Activated CD8-positive, alpha-beta T cell treated with anti-CD3 and anti-CD28 coated beads for 36 hours (primary cell): ENCODE results near the gene ADAMTS2. TPM values are rescaled to one million over a fixed set of nuclear protein-coding genes. Genes with fewer than 3 reads are reported as not detected.

ENCODE experiments used
- ATAC-seq: fragments of 200-7000 bp; cut with Tn5 transposase; one replicate; pipeline ENCODE4 v1.10.0; 2021; ENCODE audit warnings: mild to moderate bottlenecking, moderate library complexity
- CTCF ChIA-PET: fragments of 350-600 bp; sonication (Branson Sonifier 250); formaldehyde crosslinking; loops from one replicate; lab custom pipeline; 2021; ENCODE audit warnings: antibody characterized with exemption; lab: Charles Lee
- POLR2A ChIA-PET: fragments of 350-600 bp; sonication (Branson Sonifier 250); formaldehyde crosslinking; loops from one replicate; lab custom pipeline; 2021; ENCODE audit warnings: antibody characterized with exemption; lab: Charles Lee
- DNase-seq: peaks from one replicate; pipeline ENCODE4 v3.0.0-alpha.2; 2020
- H3K27ac Mint-ChIP-seq: one replicate; pipeline ENCODE4 v1.8.0; 2021; ENCODE audit warnings: mild to moderate bottlenecking, mixed read lengths
- H3K27me3 Mint-ChIP-seq: one replicate; pipeline ENCODE4 v1.8.0; 2021; ENCODE audit warnings: mixed read lengths
- H3K36me3 Mint-ChIP-seq: one replicate; pipeline ENCODE4 v1.8.0; 2021; ENCODE audit warnings: low read depth, mixed read lengths
- H3K4me1 Mint-ChIP-seq: one replicate; pipeline ENCODE4 v1.8.0; 2021; ENCODE audit warnings: low read depth, mixed read lengths
- H3K4me3 Mint-ChIP-seq: one replicate; pipeline ENCODE4 v1.8.0; 2021; ENCODE audit warnings: mild to moderate bottlenecking, moderate library complexity, mixed read lengths
- H3K9me3 Mint-ChIP-seq: one replicate; pipeline ENCODE4 v1.8.0; 2021; ENCODE audit warnings: mixed read lengths
- CTCF ChIP-seq: fragments of 200-600 bp; IDR thresholded peaks from one replicate; pipeline ENCODE4 v1.8.0; 2022; ENCODE audit warnings: antibody characterized with exemption, mild to moderate bottlenecking
- intact Hi-C: fragments of 100-400 bp; cut with micrococcal nuclease; formaldehyde crosslinking; loops from one replicate; pipeline ENCODE4 v1.10.0; 2022
- total RNA-seq, 2 experiments: library from RNA; stranded (reverse); gene quantifications; one replicate each; pipeline ENCODE4 v1.2.3, GENCODE V29; 2021

Gene ADAMTS2
- total RNA-seq, 2 experiments from 2014 or later: not detected

DNA sequence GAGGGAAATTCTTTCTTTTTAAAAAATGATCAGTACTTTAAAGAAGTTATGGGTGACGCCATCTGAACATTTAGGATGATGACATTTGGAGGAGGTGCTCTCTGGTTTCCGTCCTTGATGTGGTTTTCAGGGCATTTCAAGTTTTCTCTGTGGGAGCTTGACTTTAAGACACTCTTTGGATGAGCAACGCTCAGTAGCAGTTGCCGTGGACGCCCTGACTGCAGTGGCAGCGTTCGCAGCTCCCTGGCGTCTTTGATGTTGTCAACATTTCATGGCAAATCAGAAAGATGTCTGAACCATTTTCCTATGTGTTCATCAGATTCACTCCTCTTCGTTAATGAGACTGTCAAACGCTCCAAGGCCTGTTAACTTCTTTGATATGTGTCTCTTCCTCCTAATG is 199.0 kb downstream of the ADAMTS2 start:
- intact Hi-C loops: no loop called here

GRCh38 chr5:179143446-179143845 is 201.8 kb downstream of the ADAMTS2 start:
- CTCF ChIA-PET: interaction anchor here (1.1 to 1.9 kb wide), 2 partner anchors 24 to 83 kb away, joined by 3 to 6 read pairs; partner anchors contain the start of gene ZNF354C
- no peak overlapping the region for H3K4me3 Mint-ChIP-seq
- ATAC-seq (no peak), DNase-seq (no peak)
- no peak for TF ChIP-seq CTCF
- H3K9me3 Mint-ChIP-seq: peaks cover 6% of the 10 kb centered on the region
- H3K27me3 Mint-ChIP-seq: no peaks in the 10 kb centered on the region
- no peak overlapping the region for H3K27ac Mint-ChIP-seq
- POLR2A ChIA-PET: no interaction called here
- peaks cover 33% of the 10 kb centered on the region for H3K4me1 Mint-ChIP-seq
- peaks cover 2% of the 10 kb centered on the region for H3K36me3 Mint-ChIP-seq
- intact Hi-C loops: no loop called here

More for the DNA sequence above, 199.0 kb downstream of the ADAMTS2 start:
- CTCF ChIA-PET: no interaction called here
- Mint-ChIP-seq H3K4me1 (peaks cover 33% of the 10 kb centered on the region), H3K9me3 (peaks cover 6% of the 10 kb centered on the region), H3K4me3 (no peak overlapping the region), H3K36me3 (peaks cover 2% of the 10 kb centered on the region), H3K27ac (peak overlapping the region; percentile 61), H3K27me3 (no peaks in the 10 kb centered on the region)
- ATAC-seq (peak; percentile 73), DNase-seq (peak; percentile 82)
- POLR2A ChIA-PET: interaction anchor here (0.8 kb wide), 1 partner anchor 15 kb away, joined by 3 read pairs; no protein-coding TSS in a partner anchor
- TF ChIP-seq CTCF: no peak

DNA sequence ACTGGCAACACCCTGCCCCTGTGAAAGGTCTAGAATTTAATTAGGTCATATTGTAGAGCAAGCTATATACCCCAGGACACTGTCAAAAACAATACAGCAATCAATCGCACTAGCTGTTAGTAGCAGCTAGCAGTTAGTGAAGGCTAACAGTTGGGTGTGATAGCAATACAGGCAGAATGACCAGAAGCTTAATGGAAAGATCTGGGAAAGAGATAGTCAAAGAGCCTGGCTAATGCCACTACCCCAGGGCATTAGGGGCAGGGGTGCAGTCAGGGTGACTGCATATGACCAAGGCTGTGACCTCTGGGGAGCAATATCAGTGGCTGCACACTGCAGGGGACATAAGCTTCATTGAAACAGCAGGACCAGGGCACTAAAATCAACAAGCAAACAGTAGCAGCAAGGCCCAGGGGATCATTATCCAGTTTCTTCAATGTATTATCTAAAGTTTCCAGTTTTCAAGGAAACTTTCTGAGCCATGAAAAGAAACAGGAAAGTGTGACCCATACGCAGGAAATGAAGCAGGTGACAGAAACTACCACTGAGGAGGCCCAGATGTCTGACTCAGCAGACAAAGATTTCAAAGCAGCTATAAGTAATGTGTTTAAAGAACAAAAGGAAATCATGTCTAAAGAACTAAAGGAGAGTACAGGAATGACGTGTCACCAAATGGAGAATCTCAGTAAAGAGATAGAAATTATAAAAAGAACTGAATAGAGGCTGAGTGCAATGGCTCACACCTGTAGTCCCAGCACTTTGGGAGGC is 202.6 kb downstream of the ADAMTS2 start:
- ChIA-PET POLR2A (interaction anchor here (1.4 kb wide), 1 partner anchor 19 kb away, joined by 3 read pairs; no protein-coding TSS in a partner anchor), CTCF (interaction anchor here (0.7 to 1.9 kb wide), 2 partner anchors 25 to 26 kb away, joined by 3 to 6 read pairs; no protein-coding TSS in a partner anchor)
- Mint-ChIP-seq H3K27me3 (no peaks in the 10 kb centered on the region), H3K4me3 (no peak overlapping the region), H3K36me3 (peaks cover 2% of the 10 kb centered on the region), H3K27ac (peak overlapping the region; percentile 89), H3K9me3 (peaks cover 6% of the 10 kb centered on the region), H3K4me1 (peaks cover 33% of the 10 kb centered on the region)
- no peak for TF ChIP-seq CTCF
- peak; percentile 85 for ATAC-seq
- intact Hi-C loops: no loop called here
- peak; percentile 67 for DNase-seq

DNA sequence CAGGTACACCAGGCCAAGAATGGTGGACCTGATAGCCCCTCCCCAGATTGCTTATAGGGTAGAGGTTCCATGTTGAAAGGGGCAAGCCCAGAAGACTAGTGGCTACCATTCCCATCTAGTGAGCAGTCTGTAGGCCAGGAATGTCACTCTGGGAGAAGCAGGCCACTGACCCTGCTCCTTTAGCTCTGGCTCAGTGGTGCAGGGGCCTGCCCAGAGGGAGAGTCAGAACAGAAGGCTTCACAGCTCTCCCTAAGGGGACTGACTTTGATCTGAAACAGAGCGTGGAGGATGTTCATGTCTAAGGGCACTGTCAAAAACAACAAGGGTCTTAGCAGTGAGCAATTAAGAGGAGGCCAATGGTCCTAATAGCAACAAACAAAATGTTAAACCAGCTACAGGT is 203.4 kb downstream of the ADAMTS2 start:
- intact Hi-C loops: no loop called here
- DNase-seq (no peak), ATAC-seq (no peak)
- TF ChIP-seq CTCF: no peak
- Mint-ChIP-seq H3K9me3 (peaks cover 6% of the 10 kb centered on the region), H3K27me3 (no peaks in the 10 kb centered on the region), H3K4me1 (peaks cover 33% of the 10 kb centered on the region), H3K36me3 (peaks cover 2% of the 10 kb centered on the region), H3K27ac (peak overlapping the region; percentile 89), H3K4me3 (no peak overlapping the region)
- ChIA-PET CTCF (interaction anchor here (0.7 kb wide), 1 partner anchor 26 kb away, joined by 3 read pairs; no protein-coding TSS in a partner anchor), POLR2A (interaction anchor here (0.5 to 1.4 kb wide), 2 partner anchors 19 to 447 kb away, joined by 3 read pairs; no protein-coding TSS in a partner anchor)

GRCh38 chr5:179140293-179140692 is 205.0 kb downstream of the ADAMTS2 start:
- DNase-seq (no peak), ATAC-seq (no peak)
- H3K4me3 Mint-ChIP-seq: no peak overlapping the region
- peaks cover 4% of the 10 kb centered on the region for H3K9me3 Mint-ChIP-seq
- intact Hi-C loops: no loop called here
- ChIA-PET CTCF (no interaction called here), POLR2A (no interaction called here)
- H3K36me3 Mint-ChIP-seq: no peaks in the 10 kb centered on the region
- H3K27me3 Mint-ChIP-seq: no peaks in the 10 kb centered on the region
- TF ChIP-seq CTCF: no peak
- no peak overlapping the region for H3K27ac Mint-ChIP-seq
- peaks cover 20% of the 10 kb centered on the region for H3K4me1 Mint-ChIP-seq
